ENCODE results near the gene MRTFA.
"Not testable (repeated sequence)": the region's sequence is repeated elsewhere in the genome, so short reads cannot be mapped to it uniquely, and the experiment has no call there.

Gene MRTFA

DNA sequence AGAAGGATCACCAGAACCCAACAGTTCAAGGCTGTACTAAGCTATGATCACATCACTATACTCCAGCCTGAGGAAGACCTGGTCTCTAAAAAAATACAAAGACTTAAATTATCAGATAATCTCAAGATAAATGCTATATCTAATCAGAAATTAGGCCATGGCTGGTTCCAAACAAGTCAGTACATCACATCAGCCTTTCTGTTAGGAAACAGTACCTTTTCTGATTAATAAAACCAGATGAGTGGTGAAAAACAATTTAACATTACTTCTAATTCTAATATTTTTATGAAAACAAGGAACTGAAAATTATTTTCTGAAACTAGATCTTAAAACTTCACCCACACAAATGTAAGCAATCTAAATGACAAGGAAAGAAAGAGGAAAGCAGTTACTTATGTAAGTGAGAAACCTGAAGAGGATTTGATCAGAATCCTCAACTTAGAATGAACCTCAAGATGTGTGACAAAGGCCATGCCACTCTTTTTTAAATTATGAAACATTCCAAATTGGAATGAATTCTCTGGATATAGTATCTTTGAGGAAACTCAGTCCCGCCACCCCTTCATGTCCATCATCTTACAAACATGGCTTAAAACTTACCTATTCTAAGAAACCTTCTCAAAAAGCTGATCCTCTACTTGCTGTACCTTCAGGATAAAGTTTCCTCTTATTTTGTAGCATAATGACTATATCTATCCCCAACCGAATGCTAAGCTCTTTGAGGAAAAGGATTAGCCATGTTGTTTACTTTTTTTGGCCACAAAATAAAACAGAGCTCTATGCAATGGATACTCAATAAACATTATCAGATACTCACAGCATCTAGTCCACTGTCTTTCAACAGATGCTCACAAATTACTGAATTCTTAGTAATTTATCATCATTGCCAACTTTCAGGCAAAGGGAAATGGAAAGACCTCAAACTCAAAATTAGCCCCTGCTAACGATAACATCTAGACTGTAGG lies 132.0 kb downstream of the MRTFA start:
- DNase-seq (ENCODE audit: extremely low read depth, insufficient read length) = no peak
- Histone ChIP-seq H3K4me3 (replicated peaks; ENCODE audit: low read depth, low read length) (no peak overlapping the region), H3K36me3 (ENCODE audit: control insufficient read depth, insufficient read depth, low read length) (no peaks in the 10 kb centered on the region), H3K27me3 (replicated peaks; ENCODE audit: control insufficient read depth, insufficient read depth, low read length) (no peaks in the 10 kb centered on the region)
- TF ChIP-seq, protein P1, sequence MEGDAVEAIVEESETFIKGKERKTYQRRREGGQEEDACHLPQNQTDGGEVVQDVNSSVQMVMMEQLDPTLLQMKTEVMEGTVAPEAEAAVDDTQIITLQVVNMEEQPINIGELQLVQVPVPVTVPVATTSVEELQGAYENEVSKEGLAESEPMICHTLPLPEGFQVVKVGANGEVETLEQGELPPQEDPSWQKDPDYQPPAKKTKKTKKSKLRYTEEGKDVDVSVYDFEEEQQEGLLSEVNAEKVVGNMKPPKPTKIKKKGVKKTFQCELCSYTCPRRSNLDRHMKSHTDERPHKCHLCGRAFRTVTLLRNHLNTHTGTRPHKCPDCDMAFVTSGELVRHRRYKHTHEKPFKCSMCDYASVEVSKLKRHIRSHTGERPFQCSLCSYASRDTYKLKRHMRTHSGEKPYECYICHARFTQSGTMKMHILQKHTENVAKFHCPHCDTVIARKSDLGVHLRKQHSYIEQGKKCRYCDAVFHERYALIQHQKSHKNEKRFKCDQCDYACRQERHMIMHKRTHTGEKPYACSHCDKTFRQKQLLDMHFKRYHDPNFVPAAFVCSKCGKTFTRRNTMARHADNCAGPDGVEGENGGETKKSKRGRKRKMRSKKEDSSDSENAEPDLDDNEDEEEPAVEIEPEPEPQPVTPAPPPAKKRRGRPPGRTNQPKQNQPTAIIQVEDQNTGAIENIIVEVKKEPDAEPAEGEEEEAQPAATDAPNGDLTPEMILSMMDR (IDR thresholded peaks at IDR 0.05; ENCODE audit: insufficient read depth, low read length, poor library complexity, severe bottlenecking) = no peak

DNA sequence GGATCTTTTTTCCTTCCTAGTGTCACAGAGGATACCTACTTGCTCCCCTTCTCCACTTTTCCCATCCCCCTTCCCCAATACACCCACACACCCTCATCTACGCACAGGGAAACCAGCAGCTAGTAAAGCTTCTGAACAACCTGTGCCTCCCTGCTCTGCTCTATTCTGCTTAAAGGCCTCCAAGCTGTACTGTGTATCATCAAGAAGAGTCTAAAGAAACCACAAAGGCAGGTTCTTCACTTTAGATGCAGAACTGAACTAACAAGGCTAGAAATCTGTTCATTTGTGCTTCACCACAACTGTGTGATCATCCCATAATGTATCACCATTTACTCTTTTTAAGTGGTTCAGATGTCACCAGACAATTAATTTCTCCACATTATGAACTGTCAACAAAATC lies 133.6 kb downstream of the MRTFA start:
- Histone ChIP-seq H3K27me3 (replicated peaks; ENCODE audit: control insufficient read depth, insufficient read depth, low read length) (no peaks in the 10 kb centered on the region), H3K36me3 (ENCODE audit: control insufficient read depth, insufficient read depth, low read length) (no peaks in the 10 kb centered on the region), H3K4me3 (replicated peaks; ENCODE audit: low read depth, low read length) (no peak overlapping the region)
- DNase-seq (ENCODE audit: extremely low read depth, insufficient read length) = no peak
- TF ChIP-seq, protein P1 (IDR thresholded peaks at IDR 0.05; ENCODE audit: insufficient read depth, low read length, poor library complexity, severe bottlenecking) = no peak

DNA sequence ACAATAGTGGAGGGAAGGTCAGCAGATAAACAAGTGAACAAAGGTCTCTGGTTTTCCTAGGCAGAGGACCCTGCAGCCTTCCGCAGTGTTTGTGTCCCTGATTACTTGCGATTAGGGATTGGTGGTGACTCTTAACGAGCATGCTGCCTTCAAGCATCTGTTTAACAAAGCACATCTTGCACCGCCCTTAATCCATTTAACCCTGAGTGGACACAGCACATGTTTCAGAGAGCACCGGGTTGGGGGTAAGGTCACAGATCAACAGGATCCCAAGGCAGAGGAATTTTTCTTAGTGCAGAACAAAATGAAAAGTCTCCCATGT lies 136.1 kb downstream of the MRTFA start:
- H3K36me3 ChIP-seq (ENCODE audit: control insufficient read depth, insufficient read depth, low read length); DNase-seq (ENCODE audit: extremely low read depth, insufficient read length); H3K27me3 ChIP-seq (replicated peaks; ENCODE audit: control insufficient read depth, insufficient read depth, low read length); H3K4me3 ChIP-seq (replicated peaks; ENCODE audit: low read depth, low read length): not testable (repeated sequence)

DNA sequence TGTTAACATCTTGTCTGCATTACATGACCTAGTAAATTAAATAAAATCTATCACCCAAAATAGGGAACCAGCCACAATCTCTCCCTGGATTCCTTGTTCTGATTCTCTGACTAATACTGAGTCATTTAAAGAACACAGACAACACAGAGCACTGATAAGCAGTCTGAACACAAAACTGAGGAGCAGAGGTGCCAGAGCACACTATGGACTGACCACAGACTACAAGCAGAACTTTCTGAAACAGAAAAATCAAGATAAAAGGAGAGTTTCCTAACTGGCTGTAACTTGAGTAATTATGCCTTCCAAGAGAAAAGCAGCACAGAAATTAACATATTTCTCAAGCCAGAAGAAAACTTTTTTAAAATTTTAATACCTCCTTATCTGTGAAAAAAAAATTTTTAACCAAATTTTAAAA lies 137.3 kb downstream of the MRTFA start:
- TF ChIP-seq, protein P1 (IDR thresholded peaks at IDR 0.05; ENCODE audit: insufficient read depth, low read length, poor library complexity, severe bottlenecking) = no peak
- Histone ChIP-seq H3K36me3 (ENCODE audit: control insufficient read depth, insufficient read depth, low read length) (no peaks in the 10 kb centered on the region), H3K27me3 (replicated peaks; ENCODE audit: control insufficient read depth, insufficient read depth, low read length) (no peaks in the 10 kb centered on the region), H3K4me3 (replicated peaks; ENCODE audit: low read depth, low read length) (no peak overlapping the region)
- peak; percentile 44 for DNase-seq (ENCODE audit: extremely low read depth, insufficient read length)

DNA sequence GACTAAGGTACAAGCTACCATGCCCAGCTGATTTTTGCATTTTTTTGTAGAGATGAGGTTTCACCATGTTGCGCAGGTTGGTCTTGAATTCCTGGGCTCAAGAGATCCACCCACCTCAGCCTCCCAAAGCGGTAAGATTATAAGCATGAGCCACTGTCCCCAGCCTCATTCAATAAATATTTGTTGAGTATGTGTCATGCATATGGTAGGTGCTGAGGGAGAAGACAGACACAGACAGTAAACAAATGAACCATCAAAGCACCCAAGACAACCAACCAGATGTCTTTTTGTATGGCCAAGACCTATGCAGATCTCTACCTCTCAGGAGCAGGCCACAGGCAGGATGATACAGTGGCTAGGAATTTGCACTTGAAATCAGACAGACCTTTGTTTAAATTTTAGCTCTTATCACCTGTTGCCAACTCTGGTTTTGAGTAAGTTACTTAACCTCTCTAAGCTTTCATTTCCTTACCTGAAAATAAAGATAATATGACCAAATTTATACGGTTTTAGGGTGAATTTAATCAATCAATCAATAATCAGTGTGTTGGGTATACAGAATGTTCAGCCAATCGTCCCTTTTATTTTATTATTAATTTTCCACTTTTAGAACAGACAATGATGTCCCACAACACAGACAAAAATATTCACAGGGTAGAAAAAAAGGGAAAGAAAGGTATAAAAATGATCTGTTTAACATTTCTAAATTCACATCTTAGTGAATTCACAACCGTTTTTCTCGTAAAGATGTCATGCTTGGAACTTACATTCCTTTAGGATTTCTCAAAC lies 137.9 kb downstream of the MRTFA start:
- TF ChIP-seq, protein P1 (IDR thresholded peaks at IDR 0.05; ENCODE audit: insufficient read depth, low read length, poor library complexity, severe bottlenecking) = no peak
- no peak overlapping the region for H3K4me3 ChIP-seq (replicated peaks; ENCODE audit: low read depth, low read length)

DNA sequence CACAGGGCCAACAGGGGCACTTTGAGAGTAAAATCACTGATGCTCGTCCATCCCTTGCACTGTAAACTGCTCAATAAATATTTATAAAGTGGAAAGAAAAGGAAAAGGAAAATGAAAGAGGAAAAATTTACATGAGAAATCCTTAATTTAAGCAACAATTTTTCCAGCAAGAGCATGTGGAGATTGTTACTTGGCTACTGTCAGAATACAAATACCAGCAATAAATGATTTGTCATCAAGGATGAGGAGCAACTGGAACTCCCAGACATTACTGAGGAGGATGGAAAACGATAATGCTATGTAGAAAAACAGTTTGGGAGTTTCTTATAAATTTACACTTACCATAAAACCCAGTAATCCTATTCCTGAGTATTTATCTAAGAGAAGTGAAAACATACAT lies 143.1 kb downstream of the MRTFA start:
- TF ChIP-seq, protein P1 (IDR thresholded peaks at IDR 0.05; ENCODE audit: insufficient read depth, low read length, poor library complexity, severe bottlenecking) = no peak
- Histone ChIP-seq H3K36me3 (ENCODE audit: control insufficient read depth, insufficient read depth, low read length) (no peaks in the 10 kb centered on the region; the same call in none of the 2 replicates), H3K27me3 (replicated peaks; ENCODE audit: control insufficient read depth, insufficient read depth, low read length) (no peaks in the 10 kb centered on the region), H3K4me3 (replicated peaks; ENCODE audit: low read depth, low read length) (no peak overlapping the region)
- no peak for DNase-seq (ENCODE audit: extremely low read depth, insufficient read length)

More for the DNA sequence above, 137.9 kb downstream of the MRTFA start:
- no peak for DNase-seq (ENCODE audit: extremely low read depth, insufficient read length)
- no peaks in the 10 kb centered on the region for H3K36me3 ChIP-seq (ENCODE audit: control insufficient read depth, insufficient read depth, low read length)
- no peaks in the 10 kb centered on the region for H3K27me3 ChIP-seq (replicated peaks; ENCODE audit: control insufficient read depth, insufficient read depth, low read length)

All from GM06990 (cell line).